ENCODE data around the gene C17orf75.

Gene C17orf75

GRCh38 chr17:32342603-32343325, 791 bp upstream of the C17orf75 start:
- no peak for TF ChIP-seq CTCF (IDR thresholded peaks at IDR 0.05; ENCODE audit: insufficient read depth, low read depth, low read length, missing control alignments)
- peak overlapping the region; percentile 81 for H3K4me3 ChIP-seq (ENCODE audit: low read length)
- no peak for DNase-seq (ENCODE audit: low read depth)

DNA sequence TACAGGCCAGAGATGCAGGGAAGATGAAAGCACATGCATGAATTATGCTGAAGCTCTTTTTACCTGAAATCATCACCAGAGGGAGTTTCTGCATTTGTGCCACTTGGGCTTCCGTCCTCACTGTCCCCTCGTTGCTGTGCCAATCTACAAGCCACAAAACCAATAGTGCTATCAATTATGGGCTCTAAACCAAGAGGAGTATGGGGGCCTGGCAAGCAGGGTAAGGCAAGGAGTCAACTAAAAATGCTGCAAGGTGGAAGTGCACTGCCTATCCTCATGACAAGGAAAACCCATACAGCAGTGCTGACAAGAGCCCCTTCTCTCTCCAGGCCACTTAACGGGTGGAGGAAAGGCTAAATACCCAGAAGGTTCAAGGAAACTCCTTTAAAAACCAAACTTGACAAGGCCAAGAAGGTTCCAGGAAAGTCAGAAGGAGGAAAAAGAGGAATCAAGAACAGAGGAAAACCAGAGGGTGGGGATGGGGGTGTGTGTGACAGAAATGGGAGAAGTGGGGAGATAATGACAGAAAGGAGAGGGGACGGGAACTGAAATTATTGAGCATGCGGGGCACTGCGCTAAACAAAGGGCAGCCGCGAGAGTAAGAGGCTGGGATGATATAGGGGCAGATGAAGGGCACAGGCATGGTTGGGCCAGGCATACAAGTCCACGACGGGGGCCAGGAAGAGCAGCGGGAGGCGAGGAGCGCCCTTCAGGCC, 674 bp downstream of the C17orf75 start:
- peak; percentile 47 for TF ChIP-seq CTCF (IDR thresholded peaks at IDR 0.05; ENCODE audit: insufficient read depth, low read depth, low read length, missing control alignments)
- H3K4me3 ChIP-seq (ENCODE audit: low read length) = peak overlapping the region; percentile 81
- peak; percentile 47 for DNase-seq (ENCODE audit: low read depth)

- TF ChIP-seq CTCF (IDR thresholded peaks at IDR 0.05; ENCODE audit: insufficient read depth, low read depth, low read length, missing control alignments) = no peak
- peak; percentile 50 for DNase-seq (ENCODE audit: low read depth)
- H3K4me3 ChIP-seq (ENCODE audit: low read length) = no peak overlapping the region
Observed at GRCh38 chr17:32335687-32336086, 6.3 kb downstream of the C17orf75 start.

GRCh38 chr17:32335046-32335445, 6.9 kb downstream of the C17orf75 start:
- no peak overlapping the region for H3K4me3 ChIP-seq (ENCODE audit: low read length)
- DNase-seq (ENCODE audit: low read depth) = no peak
- no peak for TF ChIP-seq CTCF (IDR thresholded peaks at IDR 0.05; ENCODE audit: insufficient read depth, low read depth, low read length, missing control alignments)

GRCh38 chr17:32333187-32333586, 8.8 kb downstream of the C17orf75 start:
- no peak overlapping the region for H3K4me3 ChIP-seq (ENCODE audit: low read length)
- no peak for TF ChIP-seq CTCF (IDR thresholded peaks at IDR 0.05; ENCODE audit: insufficient read depth, low read depth, low read length, missing control alignments)
- DNase-seq (ENCODE audit: low read depth) = no peak

DNA sequence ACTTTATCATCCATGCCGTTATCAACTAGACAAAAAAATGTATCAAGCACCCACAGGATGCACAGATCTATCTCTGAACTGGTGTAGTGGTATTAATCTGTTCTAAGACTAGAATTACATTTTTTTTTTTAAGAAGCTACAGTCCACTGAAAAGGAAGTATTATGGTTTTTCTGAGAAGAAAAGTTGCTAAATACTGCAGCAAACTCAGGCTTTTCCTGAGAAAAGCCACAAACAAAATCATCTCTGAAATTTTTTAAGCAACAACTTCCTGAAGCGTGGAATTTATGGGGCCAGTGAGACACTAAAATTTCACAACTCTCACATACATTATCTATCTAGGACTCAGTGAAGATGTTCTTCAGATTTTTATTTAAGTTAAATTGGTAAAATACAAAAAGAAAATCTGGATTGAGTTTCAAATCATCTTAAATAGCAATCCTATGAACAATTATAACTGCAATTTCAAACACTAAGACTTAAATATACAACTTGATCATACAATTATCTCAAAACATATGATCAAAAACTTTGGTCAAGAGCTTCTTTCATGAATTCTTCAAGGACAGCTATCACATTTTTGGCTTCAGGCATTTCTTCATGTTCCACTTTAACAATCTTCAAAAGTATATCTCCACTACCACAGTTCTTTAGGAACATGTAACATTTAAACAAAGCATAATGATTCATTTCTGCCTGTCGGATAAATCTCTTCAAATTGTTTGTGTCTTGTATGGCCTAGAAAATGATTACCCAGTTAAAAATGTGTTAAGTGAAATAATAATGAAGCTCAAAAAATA, 10.5 kb downstream of the C17orf75 start:
- TF ChIP-seq CTCF (IDR thresholded peaks at IDR 0.05; ENCODE audit: insufficient read depth, low read depth, low read length, missing control alignments) = no peak
- no peak for DNase-seq (ENCODE audit: low read depth)
- H3K4me3 ChIP-seq (ENCODE audit: low read length) = no peak overlapping the region

Measured in epithelial cell of esophagus (primary cell).